Endometrial microvascular endothelial cells (primary cell): ENCODE measurements around the gene RNF17. TPM values are rescaled to one million over a fixed set of nuclear protein-coding genes. Genes with fewer than 3 reads are reported as not detected.

Source experiments
- in situ Hi-C: cut with HindIII; loops from 2 replicates; pipeline ENCODE4 v1.10.0; 2017; ENCODE audit warnings: low sequenced_read_pairs, low pct_unique_long_range_greater_than_20kb; ENCODE audit errors: inconsistent ontology term
- total RNA-seq: library from RNA; depleted of rRNA; stranded (reverse); fragments of >200 nt; gene quantifications from one replicate; pipeline ENCODE4 v1.2.3, GENCODE V29; 2015; ENCODE audit errors: inconsistent ontology term

RNF17 gene
- total RNA-seq, 1 donor from 2014 or later = not detected

DNA sequence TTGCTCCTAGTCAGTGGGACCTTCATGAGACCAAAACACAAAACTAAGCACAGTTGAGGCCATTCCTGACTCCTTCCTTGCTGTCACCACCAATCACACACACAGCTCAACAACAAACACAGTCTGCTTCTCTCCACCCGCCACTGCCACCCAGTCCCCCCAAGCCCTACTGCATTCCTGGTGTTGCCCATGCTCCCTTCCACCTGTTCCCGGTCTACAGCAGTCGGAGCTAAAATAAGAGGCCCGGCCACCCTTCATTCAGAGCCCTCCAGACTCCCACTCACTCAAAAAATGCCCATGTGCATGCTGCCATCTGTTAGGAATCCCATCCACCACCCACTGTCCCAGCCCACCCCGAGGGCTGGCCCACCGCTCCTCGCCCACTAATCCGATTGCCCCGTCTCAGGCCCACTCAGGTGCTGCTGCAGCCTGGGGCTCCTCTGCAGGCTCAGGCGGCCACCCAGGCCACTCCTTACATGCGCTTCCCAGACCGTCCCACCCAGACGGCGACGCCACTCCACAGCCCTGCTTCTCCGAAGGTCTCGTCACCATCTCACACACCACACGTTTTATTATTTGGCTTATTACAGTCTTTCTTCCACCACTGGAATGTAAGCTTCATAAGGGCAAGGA lies 127.6 kb downstream of the RNF17 start:
- in situ Hi-C loops = no loop called here

DNA sequence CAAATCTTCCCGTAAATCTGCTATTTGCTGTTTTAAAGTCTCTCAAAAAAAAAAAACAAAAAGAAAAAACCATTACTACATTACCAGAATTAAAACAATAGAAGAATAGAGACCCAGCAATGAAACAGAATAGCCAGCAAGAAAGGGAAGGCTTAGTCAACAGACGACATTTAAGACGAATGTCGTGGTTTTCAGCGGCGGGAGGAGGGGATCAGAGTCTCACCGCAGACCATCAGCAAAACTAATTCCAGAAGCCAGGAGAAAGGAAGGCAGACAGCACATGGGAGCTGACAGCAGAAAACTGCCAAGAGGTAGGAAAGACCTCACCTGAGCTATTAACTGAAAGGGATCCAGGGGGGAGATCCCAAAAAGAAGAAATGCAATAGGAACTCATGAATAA lies 128.9 kb downstream of the RNF17 start:
- in situ Hi-C loops = no loop called here

DNA sequence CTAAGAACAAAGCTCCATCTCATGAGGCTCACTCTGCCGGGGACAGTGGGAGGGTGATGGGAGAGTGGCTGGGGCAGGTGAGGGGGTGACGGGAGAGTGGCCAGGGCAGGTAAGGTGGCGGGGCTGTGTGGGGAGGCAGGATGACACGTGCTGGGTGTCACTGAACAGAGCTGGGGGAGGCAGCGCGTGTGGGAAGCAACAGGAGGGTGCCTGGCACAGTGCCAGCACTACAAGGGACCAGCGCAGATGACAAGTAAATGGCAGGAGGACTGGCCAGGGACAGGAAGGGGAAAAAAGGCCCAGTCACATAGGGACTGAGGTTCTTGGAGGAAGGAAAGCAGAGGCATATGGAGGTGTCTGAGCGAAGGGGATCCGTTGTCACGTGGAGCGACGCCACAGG lies 129.9 kb downstream of the RNF17 start:
- in situ Hi-C loops = no loop called here

DNA sequence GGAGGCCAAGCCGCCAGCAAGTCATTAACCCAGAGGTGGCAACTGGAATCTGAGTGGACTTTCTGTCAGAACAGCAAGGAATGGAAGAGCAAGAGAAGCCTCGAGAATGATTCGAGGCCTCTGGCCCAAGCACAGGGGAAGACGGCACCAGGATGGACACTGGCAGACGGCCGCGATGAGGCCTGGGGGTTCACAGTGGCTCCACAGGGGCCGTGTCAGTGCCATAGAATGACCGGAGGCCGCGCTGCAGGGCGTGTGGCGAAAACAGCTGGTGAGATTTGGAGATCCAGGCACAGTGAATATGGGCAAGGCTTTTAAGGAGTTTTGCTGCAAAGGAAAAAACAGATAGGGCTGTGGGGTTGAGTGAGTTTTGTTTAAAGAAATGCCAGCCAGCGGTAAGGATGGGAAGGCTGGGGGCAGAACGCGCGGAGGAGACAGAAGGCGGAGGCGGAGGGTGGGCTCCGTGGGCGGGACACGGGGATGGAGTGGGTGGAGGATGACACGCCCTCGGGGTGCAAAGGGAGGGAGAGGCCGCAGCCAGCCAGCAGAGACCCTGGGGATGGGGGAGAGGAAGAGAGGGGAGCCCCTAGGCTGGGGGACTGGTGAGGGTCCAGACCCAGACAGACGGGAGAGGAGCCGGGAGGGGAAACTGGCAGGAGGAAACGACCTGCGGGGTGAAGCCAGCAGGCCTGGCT lies 130.5 kb downstream of the RNF17 start:
- in situ Hi-C loops = no loop called here

DNA sequence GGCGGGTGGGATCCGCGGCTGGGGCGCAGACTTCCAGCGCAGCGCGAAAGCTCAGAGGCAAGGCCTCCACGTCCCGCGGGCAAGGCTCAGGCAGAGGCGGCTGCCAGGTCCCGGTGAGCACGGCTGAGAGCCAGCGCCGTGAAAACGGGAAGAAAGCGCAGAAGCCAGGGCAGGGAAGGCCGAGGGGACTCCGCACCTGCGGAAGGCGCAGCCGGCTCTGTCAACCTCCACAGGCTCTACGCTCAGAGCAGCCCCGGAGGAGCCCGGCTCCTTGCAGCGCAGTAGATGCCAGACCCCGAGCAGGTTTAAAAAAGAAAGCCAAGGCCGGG lies 131.0 kb downstream of the RNF17 start:
- in situ Hi-C loops = no loop called here

DNA sequence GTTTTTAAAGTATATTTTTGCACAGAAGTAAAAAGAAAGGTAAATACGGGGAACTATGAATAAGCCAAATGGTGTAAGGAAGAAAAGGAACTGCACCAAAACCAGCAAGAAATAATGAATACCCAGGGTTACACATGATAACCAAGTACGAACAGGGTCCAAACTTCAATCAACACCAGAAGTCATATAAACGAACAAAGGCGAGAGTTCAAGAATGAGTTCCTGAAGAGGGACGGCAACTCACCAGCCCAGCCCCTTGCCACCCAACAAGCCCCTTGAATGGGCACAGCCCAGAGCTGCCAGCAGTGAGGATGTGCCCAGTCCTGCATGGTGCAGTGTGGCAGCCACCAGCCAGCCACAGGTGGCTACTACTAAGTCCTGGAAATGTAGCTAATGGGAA lies 132.1 kb downstream of the RNF17 start:
- in situ Hi-C loops = no loop called here

DNA sequence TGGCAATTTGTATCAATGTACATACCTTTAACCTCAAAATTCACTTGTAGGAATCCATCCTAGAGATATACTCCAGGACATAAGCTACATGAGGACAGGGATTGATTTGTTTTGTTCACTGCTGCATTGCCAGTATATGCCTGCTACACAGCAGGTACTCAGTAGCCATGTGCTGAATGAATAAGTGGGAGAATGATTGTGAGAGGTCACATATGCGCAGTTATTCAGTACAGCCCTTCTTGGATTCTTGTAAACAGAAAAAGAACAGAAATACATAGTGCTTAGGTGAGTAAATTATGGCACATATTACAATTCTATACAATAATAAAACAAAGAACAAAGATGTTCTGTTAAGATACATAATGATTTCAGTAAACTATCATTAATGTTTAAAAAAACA lies 133.3 kb downstream of the RNF17 start:
- in situ Hi-C loops = no loop called here

DNA sequence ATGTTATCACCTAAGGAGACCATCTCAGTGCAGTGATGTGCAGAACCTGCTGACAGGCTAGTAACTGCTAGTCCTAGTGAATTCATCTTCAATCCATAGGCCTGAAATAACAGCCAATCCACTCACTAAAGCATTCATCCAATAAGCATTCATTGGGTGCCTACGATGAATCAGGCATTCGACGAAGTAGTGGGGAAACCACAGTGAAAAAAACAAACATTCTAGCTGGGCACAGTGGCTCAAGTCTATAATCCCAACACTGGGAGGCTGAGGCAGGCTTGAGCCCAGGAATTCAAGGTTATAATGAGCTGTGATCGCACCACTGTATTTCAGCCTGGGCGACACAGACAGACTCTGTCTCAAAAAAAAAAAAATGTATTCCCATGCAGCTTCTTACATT lies 135.6 kb downstream of the RNF17 start:
- in situ Hi-C loops = no loop called here

DNA sequence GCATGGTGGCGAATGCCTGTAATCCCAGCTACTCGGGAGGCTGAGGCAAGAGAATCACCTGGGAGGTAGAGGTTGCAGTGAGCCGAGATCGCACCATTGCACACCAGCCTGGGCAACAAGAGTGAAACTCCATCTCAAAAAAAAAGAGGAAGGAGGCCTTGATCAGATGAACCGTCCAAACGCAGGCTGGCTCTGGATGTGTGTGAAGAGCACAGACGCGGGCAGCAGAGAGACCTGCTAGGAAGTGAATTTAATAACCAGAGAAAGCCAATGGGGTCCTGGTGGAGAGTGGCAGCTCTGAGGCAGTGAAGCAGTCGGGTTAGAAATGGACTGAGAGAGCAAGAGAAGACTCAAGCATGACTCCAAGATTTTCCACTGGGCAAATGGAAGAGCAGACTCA lies 136.5 kb downstream of the RNF17 start:
- in situ Hi-C loops = no loop called here

DNA sequence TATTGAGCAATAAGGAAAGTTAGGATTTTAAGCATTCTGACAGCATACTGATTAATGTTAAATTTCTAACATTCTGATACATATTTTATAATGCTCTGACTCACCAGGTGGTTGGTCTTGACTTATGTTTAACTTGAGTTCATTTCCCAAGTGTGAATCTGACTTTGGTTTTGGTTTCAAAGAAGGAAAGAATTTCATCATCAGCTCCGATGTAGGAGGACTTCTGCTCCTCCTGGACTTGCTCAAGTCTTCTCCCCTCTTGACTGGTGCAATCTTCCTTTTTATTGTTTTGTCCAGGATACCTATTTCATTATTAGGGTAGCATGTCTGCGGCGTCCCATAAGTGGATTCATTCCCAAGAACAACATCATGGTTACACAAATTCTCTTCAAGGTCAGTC lies 141.3 kb downstream of the RNF17 start:
- in situ Hi-C loops = no loop called here

DNA sequence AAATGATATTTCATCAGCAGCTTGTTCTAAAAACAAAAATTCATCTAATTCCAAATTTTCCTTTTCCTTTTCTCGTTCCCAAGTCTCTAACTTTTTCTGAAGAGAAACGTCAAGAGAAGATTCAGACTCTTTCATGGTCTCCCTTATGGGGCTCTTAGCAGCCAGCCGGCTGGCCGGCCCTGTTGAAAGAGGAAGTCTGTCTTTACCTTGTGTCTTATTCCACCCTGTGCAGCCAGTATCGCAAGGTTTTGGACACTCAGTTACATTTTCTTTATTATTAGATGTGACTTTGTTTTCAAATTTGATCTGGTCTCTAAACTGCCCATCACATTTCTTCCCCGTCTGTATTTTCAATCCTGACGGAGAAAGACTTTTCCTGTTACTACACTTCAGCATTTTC lies 142.3 kb downstream of the RNF17 start:
- in situ Hi-C loops = no loop called here

DNA sequence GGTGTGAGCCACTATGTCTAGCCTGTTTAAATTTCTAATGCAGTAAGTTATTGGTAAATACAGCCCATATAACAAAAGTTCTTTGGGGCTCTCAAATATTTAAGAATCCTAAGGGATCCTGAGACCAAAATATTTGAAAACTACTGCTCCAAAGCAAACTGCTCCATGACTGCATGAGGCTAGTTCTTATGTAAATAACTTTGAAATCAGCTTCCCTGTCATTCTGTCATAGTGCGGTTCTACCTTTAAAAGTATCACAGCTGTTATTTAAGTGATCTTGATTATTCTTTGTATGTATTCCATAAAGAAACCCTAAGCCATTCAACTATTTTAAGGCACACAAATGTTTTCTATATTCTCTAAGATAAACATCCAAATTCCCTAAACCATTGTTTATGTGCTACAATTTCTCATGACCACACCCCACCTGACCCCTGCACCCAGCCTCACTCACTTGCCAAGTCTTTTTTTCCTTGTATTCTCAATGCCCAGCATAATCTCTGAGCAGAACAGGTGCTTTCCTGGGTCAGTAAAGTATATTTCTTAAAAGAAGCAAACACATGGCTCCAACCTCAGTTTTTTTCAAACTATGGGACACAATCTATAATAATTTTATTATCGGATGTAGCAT lies 146.6 kb downstream of the RNF17 start:
- in situ Hi-C loops = no loop called here

DNA sequence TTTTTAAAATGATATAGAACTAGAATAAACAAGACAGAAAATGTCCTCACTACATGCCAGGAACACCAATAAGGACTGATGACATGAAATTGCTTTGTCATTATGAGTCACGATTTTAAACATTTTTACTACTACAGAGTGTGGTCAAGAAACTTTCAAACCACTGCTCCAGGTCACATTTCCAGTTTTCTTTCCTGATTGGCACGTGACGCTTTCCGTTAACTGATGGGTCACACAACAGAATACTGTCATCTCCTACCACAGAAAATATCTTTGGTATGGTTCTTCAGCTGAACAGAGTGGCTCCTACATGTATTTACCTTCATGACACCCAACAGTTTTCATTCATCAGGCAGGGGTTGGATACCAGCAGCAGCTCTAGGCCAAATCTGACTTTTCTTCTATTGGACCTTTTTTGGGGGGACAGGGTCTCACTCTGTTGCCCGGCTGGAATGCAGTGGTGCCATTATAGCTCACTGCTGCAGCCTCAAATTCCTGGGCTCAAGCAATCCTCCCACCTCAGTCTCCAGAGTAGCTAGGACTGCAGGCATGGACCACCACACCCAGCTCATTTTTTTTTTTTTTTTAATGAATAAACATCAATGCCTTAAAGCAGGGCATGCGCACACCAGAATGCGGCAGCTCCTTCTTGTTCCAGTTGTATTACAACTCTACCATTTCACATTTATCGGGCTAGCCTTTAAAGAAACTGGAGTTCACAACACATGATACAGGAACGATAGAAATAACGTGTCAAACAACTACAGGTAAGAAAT lies 147.4 kb downstream of the RNF17 start:
- in situ Hi-C loops = no loop called here

DNA sequence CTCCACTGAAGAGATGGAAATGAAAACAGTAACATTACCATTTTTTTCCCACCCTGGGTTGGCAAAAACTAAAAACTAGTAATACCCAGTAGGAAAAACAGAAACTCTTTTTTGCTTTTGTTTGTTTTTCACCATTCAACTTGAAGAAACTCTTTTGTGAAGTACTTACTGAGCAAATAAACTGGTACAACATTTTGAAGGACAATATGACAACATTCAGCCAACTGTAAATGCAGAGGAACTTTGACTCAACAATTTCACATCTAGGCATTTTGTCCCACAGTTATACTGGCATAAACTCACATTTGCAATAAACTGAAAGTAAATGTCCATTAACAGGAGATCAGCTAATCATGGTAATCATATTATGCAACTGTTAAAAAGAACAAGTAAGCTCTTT lies 152.5 kb downstream of the RNF17 start:
- in situ Hi-C loops = no loop called here

DNA sequence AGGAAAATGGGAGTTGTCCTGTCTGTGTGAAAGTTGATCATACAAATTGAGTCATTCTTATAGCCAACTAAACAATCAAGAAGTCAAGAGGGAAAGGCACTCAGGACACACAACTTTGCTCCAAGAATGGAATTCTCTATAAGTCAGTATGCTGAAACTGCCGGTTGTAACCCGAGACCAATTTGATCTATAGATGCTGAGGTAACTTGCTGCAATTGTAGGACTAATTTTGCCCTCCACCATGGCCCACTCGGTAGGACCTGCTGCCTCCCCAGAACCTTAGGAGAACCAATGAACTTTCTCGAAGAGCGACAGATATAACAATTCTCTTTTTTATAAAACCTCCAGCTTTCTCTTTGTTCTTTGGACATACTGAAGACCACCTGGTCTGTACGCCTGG lies 157.0 kb downstream of the RNF17 start:
- in situ Hi-C loops = no loop called here

DNA sequence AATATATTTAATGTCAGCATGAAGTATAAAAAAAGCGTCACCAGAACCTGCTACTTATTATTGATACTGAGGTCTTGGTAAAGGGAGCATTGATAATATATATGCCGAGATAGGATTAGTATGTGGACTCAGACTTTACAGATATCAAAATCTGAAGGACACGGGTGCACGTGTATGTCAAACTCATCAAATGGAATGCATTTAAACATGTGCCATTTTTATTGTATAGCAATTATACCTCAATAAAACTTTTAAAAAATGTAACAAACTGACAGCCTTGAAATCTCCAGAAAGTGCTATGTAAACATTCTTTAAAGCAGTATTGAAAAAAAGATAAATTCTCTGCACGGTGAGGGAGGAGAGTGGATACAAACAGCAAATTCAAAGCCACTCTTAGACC lies 157.9 kb downstream of the RNF17 start:
- in situ Hi-C loops = no loop called here

DNA sequence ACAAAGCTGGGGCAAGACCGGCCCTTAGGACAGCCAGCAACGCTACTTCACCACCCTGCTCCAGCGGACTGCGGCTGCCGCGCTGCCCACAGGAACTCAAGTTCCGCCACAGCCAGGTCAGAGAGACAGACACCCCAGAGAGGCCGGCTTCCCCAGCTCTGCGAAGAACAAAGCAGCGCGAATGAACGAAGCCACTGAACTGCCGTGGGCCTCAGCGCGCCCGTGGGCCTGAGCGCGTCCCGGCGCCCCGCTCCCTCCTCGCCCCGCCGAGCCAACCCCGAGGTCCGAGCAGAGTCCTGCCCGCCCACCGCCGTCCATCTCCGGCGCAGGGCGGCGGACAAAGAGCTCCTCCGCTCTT lies 158.4 kb downstream of the RNF17 start:
- in situ Hi-C loops = no loop called here

DNA sequence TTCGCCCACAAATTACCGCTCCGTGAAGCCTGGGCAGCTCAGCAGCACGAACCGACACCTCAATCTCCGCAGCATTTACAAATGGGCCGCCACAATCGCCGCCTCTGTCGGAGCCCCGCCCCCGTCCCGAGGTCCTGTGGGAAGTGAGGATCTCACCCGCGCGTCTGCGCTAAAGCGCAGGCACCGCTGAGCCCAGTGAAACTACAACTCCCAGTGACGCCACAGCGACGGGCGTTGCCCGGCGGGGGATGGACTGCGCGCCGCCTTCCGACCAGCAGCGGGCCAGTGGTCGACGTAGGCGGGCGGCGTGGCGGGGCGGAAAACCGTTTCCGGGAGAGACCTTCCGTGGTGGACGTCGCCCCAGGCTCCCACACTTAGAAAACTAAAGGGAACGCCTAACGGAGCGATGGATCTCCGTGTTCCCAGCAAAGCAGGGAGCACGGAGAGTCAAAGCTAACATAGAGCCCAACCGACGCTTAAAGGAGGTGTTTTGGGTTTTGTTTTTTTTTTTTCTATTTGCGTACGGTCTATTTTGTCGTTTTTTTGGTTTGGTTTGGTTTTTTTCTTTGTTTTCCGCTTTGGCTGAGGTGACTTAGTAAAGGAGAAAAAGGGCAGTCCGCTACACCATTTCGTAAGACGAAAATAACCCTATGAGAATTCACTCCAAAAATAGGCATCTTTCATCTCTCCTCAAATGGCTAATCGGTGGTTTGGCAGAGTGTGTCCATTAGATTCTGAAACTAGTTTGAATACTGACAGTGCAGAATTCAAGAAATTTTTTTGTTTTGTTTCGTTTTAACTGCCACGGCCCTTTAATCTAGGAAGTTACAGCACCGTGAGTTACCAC lies 159.0 kb downstream of the RNF17 start:
- in situ Hi-C loops = no loop called here
